Activated naive CD8-positive, alpha-beta T cell treated with anti-CD3 and anti-CD28 coated beads, Interleukin-2, amount 50 U/mL, for 24 hours (primary cell): ENCODE results near the gene NEURL1B.

Experiments used
- ATAC-seq: fragments of 150-1000 bp; cut with Tn5 transposase; one replicate; pipeline ENCODE4 v1.10.0; 2021
- DNase-seq: peaks from one replicate; pipeline ENCODE4 v3.0.0; 2021
- H3K27ac Mint-ChIP-seq: one replicate; pipeline ENCODE4 v1.8.0; 2021; ENCODE audit warnings: mild to moderate bottlenecking, mixed read lengths
- H3K27me3 Mint-ChIP-seq: one replicate; pipeline ENCODE4 v1.8.0; 2021; ENCODE audit warnings: mixed read lengths
- H3K36me3 Mint-ChIP-seq: one replicate; pipeline ENCODE4 v1.8.0; 2021; ENCODE audit warnings: low read depth, mixed read lengths
- H3K4me1 Mint-ChIP-seq: one replicate; pipeline ENCODE4 v1.8.0; 2021; ENCODE audit warnings: mixed read lengths
- H3K4me3 Mint-ChIP-seq: one replicate; pipeline ENCODE4 v1.8.0; 2021; ENCODE audit warnings: mild to moderate bottlenecking, moderate library complexity, mixed read lengths
- H3K9me3 Mint-ChIP-seq: one replicate; pipeline ENCODE4 v1.8.0; 2021; ENCODE audit warnings: mixed read lengths

NEURL1B gene

GRCh38 chr5:172694541-172694940 lies 53.5 kb downstream of the NEURL1B start:
- Mint-ChIP-seq H3K27me3 (no peaks in the 10 kb centered on the region), H3K27ac (no peak overlapping the region), H3K36me3 (no peaks in the 10 kb centered on the region), H3K4me1 (peaks cover 12% of the 10 kb centered on the region), H3K4me3 (no peak overlapping the region), H3K9me3 (no peaks in the 10 kb centered on the region)
- DNase-seq = no peak
- no peak for ATAC-seq

GRCh38 chr5:172695232-172696054 lies 54.4 kb downstream of the NEURL1B start:
- no peak for DNase-seq
- Mint-ChIP-seq H3K9me3 (no peaks in the 10 kb centered on the region), H3K4me1 (peaks cover 12% of the 10 kb centered on the region), H3K4me3 (no peak overlapping the region), H3K27me3 (no peaks in the 10 kb centered on the region), H3K36me3 (no peaks in the 10 kb centered on the region), H3K27ac (no peak overlapping the region)
- ATAC-seq = no peak

GRCh38 chr5:172696171-172696849 lies 55.2 kb downstream of the NEURL1B start:
- H3K9me3 Mint-ChIP-seq = no peaks in the 10 kb centered on the region
- no peaks in the 10 kb centered on the region for H3K36me3 Mint-ChIP-seq
- no peak overlapping the region for H3K4me3 Mint-ChIP-seq
- H3K4me1 Mint-ChIP-seq = peaks cover 12% of the 10 kb centered on the region
- no peak for ATAC-seq
- no peak for DNase-seq
- no peak overlapping the region for H3K27ac Mint-ChIP-seq
- peaks cover 5% of the 10 kb centered on the region for H3K27me3 Mint-ChIP-seq

GRCh38 chr5:172697123-172698121 lies 56.4 kb downstream of the NEURL1B start:
- Mint-ChIP-seq H3K27me3 (peaks cover 14% of the 10 kb centered on the region), H3K36me3 (no peaks in the 10 kb centered on the region), H3K27ac (peak overlapping the region; percentile 67), H3K9me3 (no peaks in the 10 kb centered on the region), H3K4me1 (peaks cover 14% of the 10 kb centered on the region), H3K4me3 (peak overlapping the region; percentile 78)
- ATAC-seq = peak; percentile 87
- DNase-seq = peak; percentile 86

GRCh38 chr5:172699423-172699822 lies 58.4 kb downstream of the NEURL1B start:
- Mint-ChIP-seq H3K27me3 (peaks cover 18% of the 10 kb centered on the region), H3K36me3 (no peaks in the 10 kb centered on the region), H3K27ac (no peak overlapping the region), H3K4me1 (peaks cover 14% of the 10 kb centered on the region), H3K9me3 (no peaks in the 10 kb centered on the region), H3K4me3 (no peak overlapping the region)
- ATAC-seq (no peak), DNase-seq (no peak)

- Mint-ChIP-seq H3K4me3 (no peak overlapping the region), H3K27me3 (peaks cover 20% of the 10 kb centered on the region), H3K4me1 (peaks cover 14% of the 10 kb centered on the region), H3K27ac (no peak overlapping the region), H3K36me3 (no peaks in the 10 kb centered on the region), H3K9me3 (no peaks in the 10 kb centered on the region)
- no peak for ATAC-seq
- no peak for DNase-seq
Measured at GRCh38 chr5:172699999-172700364, 58.9 kb downstream of the NEURL1B start.

GRCh38 chr5:172700365-172701290 lies 59.6 kb downstream of the NEURL1B start:
- H3K4me1 Mint-ChIP-seq = peaks cover 14% of the 10 kb centered on the region
- no peak for DNase-seq
- H3K4me3 Mint-ChIP-seq = no peak overlapping the region
- H3K36me3 Mint-ChIP-seq = no peaks in the 10 kb centered on the region
- no peak for ATAC-seq
- peaks cover 20% of the 10 kb centered on the region for H3K27me3 Mint-ChIP-seq
- no peak overlapping the region for H3K27ac Mint-ChIP-seq
- no peaks in the 10 kb centered on the region for H3K9me3 Mint-ChIP-seq

GRCh38 chr5:172701291-172701656 lies 60.2 kb downstream of the NEURL1B start:
- Mint-ChIP-seq H3K27me3 (peaks cover 20% of the 10 kb centered on the region), H3K27ac (no peak overlapping the region), H3K4me1 (peaks cover 14% of the 10 kb centered on the region), H3K36me3 (no peaks in the 10 kb centered on the region), H3K4me3 (no peak overlapping the region), H3K9me3 (no peaks in the 10 kb centered on the region)
- DNase-seq (no peak), ATAC-seq (no peak)

GRCh38 chr5:172703952-172704351 lies 62.9 kb downstream of the NEURL1B start:
- ATAC-seq (no peak), DNase-seq (no peak)
- Mint-ChIP-seq H3K9me3 (no peaks in the 10 kb centered on the region), H3K27me3 (peaks cover 34% of the 10 kb centered on the region), H3K36me3 (no peaks in the 10 kb centered on the region), H3K4me3 (no peak overlapping the region), H3K4me1 (peaks cover 2% of the 10 kb centered on the region), H3K27ac (no peak overlapping the region)

- Mint-ChIP-seq H3K9me3 (no peaks in the 10 kb centered on the region), H3K4me3 (no peak overlapping the region), H3K36me3 (no peaks in the 10 kb centered on the region), H3K4me1 (peaks cover 2% of the 10 kb centered on the region), H3K27ac (no peak overlapping the region), H3K27me3 (peaks cover 34% of the 10 kb centered on the region)
- DNase-seq (no peak), ATAC-seq (no peak)
Measured at GRCh38 chr5:172705576-172706084, 64.6 kb downstream of the NEURL1B start.

GRCh38 chr5:172706796-172707195 lies 65.7 kb downstream of the NEURL1B start:
- no peak for ATAC-seq
- no peak overlapping the region for H3K27ac Mint-ChIP-seq
- no peak for DNase-seq
- peaks cover 29% of the 10 kb centered on the region for H3K27me3 Mint-ChIP-seq
- H3K36me3 Mint-ChIP-seq = no peaks in the 10 kb centered on the region
- no peaks in the 10 kb centered on the region for H3K4me1 Mint-ChIP-seq
- H3K9me3 Mint-ChIP-seq = no peaks in the 10 kb centered on the region
- no peak overlapping the region for H3K4me3 Mint-ChIP-seq

- ATAC-seq (peak; percentile 22), DNase-seq (no peak)
- H3K4me3 Mint-ChIP-seq = no peak overlapping the region
- peaks cover 28% of the 10 kb centered on the region for H3K27me3 Mint-ChIP-seq
- no peaks in the 10 kb centered on the region for H3K4me1 Mint-ChIP-seq
- H3K27ac Mint-ChIP-seq = no peak overlapping the region
- H3K9me3 Mint-ChIP-seq = no peaks in the 10 kb centered on the region
- no peaks in the 10 kb centered on the region for H3K36me3 Mint-ChIP-seq
Measured at GRCh38 chr5:172707285-172708182, 66.5 kb downstream of the NEURL1B start.

GRCh38 chr5:172708183-172708505 lies 67.1 kb downstream of the NEURL1B start:
- ATAC-seq = no peak
- H3K36me3 Mint-ChIP-seq = no peaks in the 10 kb centered on the region
- no peak overlapping the region for H3K4me3 Mint-ChIP-seq
- no peaks in the 10 kb centered on the region for H3K9me3 Mint-ChIP-seq
- H3K27me3 Mint-ChIP-seq = peaks cover 25% of the 10 kb centered on the region
- DNase-seq = no peak
- H3K27ac Mint-ChIP-seq = no peak overlapping the region
- H3K4me1 Mint-ChIP-seq = no peaks in the 10 kb centered on the region
